Ovary (tissue), 3 donors: ENCODE data around the gene SLC4A8.

Source experiments
- CTCF ChIP-seq, 3 donors: fragments of 450-650 bp in 2 of 3; fragments of 200-600 bp in 1 of 3; IDR thresholded peaks; one replicate each; pipeline versions ENCODE4 v1.5.1 to v1.8.0; 2016 to 2022; ENCODE audit warnings: antibody characterized with exemption in 3 of 3, mild to moderate bottlenecking in 1 of 3
- EP300 ChIP-seq: sonication (generic); formaldehyde crosslinking; IDR thresholded peaks from one replicate; pipeline ENCODE4 v1.6.1; 2017; ENCODE audit warnings: antibody characterized with exemption
- POLR2A ChIP-seq: fragments of 450-650 bp; IDR thresholded peaks from one replicate; pipeline ENCODE4 v1.6.1; 2017; ENCODE audit warnings: antibody characterized with exemption, mild to moderate bottlenecking, moderate library complexity
- donor health status: DM: no; HTN: no; CAD: no.

- no peak for TF ChIP-seq CTCF (IDR thresholded peaks at IDR 0.05)
- no peak for TF ChIP-seq EP300
- no peak for TF ChIP-seq POLR2A
These were observed 49.8 kb upstream of the SLC4A8 start for GRCh38 chr12:51374856-51375255.
